GM21526 (cell line): Measurements from ENCODE around the gene ZNF263.

Experiments
- ATAC-seq: cut with Tn5 transposase; IDR thresholded peaks from one replicate; pipeline ENCODE4 v1.9.1; 2021; ENCODE audit warnings: moderate library complexity; ENCODE audit not compliant: unreplicated experiment, low FRiP score

The ZNF263 gene

DNA sequence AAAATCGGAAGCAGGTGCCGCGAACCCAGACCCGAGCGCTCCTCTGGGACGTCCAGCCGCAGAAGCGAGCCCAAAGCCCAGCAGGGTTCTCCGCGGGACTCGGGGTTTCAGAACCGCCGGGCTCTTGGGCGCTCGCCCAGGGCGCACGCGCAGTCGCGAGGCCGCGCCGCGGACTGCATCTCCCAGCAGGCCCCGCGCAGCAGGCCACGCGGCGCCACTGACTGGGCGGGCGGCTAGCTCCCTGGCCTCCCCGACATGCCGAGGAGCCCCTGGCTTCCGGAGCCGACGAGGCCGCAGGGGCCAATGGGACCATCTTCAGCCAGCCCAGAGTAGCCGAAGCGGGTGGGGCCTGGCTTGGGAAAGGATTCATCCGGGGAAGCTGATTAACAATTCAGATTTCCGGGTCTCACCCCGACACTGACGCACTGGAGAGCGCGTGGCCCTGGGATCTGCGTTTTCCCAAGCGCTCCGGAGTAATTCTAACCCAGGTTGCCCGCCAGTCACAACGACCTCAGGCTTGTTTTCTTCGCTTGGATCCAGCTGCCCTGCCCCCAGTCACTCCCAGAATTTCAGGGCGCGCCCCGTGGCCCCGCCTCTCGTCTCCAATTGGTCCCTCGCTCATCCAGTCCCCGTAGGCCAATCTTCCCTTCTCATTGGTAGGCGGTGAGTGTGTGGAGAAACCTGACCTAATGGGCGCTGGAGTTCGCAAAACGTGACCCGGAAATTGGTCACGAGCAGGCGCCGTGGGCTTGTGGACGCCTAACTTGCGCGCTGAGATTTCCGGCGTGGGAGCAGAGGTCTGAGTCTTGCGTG lies at the start of gene ZNF263:
TSS of gene ZNF263 (plus strand) at position 762 of the 813 bp plus-strand sequence. CDS start 328 bp downstream, outside the sequence.
- peak; percentile 67 for ATAC-seq

DNA sequence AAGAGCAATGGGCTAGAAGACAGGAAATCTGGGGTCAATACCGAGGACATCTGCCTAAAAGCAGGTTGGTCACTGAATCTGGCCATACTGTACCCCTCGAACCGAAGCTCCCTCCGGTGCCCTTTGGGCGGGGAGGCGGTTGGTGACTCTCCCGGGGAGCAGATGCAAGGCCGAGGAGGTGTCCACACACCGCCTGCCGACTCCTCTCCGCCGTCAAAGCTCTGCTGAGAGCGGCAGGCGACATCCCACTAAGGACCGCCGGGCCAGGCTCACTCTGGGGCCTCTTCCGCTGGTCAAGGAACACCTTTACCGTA lies 48.8 kb upstream of the ZNF263 start:
- ATAC-seq = peak; percentile 12

GRCh38 chr16:3234857-3235561 lies 48.3 kb upstream of the ZNF263 start, which contains the start of gene ZNF200:
Gene ZNF200 (minus strand): TSS chr16:3235158. CDS start chr16:3233755, 1,403 bp downstream.
- ATAC-seq = peak; percentile 84

- ATAC-seq = no peak
These were observed 47.2 kb upstream of the ZNF263 start for GRCh38 chr16:3235856-3236669.

DNA sequence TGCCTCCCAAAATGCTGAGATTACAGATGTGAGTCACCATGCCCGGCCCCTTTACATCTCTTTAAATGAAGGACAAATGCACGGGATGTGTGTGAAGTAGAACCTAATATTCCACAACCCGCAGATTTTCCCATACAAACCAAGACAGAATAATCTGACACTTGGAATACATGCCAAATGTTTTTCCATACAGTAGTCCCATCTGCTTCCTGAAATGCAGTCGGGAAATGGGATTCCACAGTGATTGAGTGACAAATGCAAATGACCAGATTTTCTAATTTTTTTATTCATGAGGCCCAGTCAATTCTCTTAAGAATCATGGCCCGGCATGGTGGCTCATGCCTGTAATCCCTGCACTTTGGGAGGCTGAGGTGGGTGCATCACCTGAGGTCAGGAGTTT lies 41.5 kb upstream of the ZNF263 start:
- no peak for ATAC-seq

DNA sequence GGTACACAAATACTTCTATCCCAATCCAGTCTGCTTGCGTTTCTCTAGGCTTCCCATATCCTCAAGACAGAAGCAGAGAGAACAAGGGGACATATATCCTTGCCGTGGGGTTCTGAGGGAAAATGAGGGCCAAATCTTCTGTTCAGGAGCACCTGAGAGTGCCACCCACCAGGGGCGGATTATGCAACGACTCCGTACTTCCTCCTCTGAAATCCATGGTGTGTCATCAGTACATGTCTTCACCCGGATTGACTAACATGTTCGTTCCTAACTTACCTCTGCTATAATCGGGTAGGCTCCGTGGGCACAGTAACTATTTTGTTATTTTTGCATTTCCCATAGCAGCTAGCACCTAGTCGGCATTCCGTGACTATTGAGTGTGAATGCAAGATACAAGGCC lies 40.6 kb upstream of the ZNF263 start:
- no peak for ATAC-seq

- ATAC-seq = no peak
These were observed 39.4 kb upstream of the ZNF263 start for GRCh38 chr16:3243882-3244281.

GRCh38 chr16:3246002-3246401 lies 37.3 kb upstream of the ZNF263 start:
- no peak for ATAC-seq

GRCh38 chr16:3246876-3247275 lies 36.4 kb upstream of the ZNF263 start:
- ATAC-seq = no peak

GRCh38 chr16:3248596-3248995 lies 34.7 kb upstream of the ZNF263 start:
- ATAC-seq = no peak

- ATAC-seq = no peak
These were observed 34.3 kb upstream of the ZNF263 start for GRCh38 chr16:3249020-3249419.

DNA sequence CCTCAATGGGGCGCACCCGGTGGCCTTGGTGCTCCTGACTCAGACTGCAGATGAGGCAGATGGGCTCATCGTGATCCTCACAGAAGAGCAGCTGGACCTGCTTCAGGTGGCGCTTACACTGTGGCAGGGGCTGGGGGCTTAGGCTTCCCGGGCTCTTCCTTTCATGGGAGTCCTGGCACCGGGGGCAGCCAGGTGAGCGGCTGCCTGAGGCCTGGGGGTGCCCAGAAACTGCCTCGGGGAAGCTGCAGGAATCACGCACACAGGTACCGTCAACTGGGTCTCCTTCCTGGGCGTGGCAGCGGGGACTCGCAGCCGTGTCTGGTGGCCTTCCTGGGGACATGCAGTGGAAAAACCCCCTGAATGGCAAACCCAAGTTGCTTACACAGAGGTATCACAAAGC lies 33.8 kb upstream of the ZNF263 start:
- no peak for ATAC-seq

GRCh38 chr16:3252967-3253366 lies 30.3 kb upstream of the ZNF263 start:
- no peak for ATAC-seq

DNA sequence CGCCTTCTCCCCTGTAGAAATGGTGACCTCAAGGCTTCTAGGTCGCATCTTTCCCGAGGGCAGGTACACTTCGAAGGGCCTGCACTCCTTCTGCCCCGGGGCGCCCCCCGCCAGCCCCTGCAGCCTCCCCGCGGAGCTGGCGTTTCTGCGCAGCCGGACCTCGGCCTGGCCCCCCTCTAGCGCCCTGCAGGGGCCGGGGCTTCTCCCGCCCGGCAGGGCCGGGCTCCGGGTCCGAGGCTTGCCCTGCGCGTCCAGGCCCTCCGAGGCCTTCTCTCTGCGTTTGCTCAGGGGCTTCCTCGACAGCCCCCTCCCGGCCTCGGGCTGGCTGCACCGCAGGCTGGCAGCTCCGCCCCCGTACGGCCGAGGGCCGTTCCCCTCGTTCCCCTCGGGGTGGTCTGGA lies 29.0 kb upstream of the ZNF263 start:
- no peak for ATAC-seq

DNA sequence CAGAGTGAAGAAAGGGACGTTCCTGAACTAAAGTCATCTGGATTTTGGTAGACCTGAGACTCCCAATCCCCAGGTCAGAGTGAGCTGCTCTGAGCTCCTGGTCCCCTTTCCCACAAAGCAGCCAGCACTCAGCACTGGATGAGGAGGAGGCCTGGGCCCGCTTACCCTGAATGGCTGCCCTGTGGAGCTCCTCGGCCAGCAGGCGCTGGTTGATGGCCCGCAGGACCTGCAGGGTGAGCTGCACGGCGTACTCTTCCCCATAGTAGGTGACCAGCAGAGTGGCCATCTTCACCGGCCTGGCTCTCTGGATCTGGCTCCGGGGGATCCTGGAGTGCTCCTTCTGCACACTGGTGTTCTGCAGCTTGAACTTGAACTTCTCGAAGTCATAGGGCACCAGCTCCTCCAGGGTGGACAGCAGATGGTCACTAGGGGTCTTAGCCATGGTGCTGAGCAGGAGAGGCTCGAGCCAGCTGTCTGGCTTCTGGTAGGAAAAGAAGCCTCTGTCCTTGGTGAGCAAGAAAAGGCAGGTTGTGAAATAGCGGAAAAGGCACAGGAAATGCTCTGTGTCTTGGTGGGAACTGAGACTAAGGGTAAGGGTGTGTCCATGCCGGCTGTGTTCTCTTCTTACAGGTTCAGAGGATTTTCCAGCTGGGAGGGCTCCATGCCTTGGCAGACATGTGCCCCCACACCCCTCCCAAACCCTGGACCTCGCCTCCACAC lies 27.0 kb upstream of the ZNF263 start, which contains the start of gene MEFV:
TSS of gene MEFV (minus strand) at position 488 of the 720 bp plus-strand sequence. CDS start at position 442, 46 bp downstream.
- ATAC-seq = no peak

DNA sequence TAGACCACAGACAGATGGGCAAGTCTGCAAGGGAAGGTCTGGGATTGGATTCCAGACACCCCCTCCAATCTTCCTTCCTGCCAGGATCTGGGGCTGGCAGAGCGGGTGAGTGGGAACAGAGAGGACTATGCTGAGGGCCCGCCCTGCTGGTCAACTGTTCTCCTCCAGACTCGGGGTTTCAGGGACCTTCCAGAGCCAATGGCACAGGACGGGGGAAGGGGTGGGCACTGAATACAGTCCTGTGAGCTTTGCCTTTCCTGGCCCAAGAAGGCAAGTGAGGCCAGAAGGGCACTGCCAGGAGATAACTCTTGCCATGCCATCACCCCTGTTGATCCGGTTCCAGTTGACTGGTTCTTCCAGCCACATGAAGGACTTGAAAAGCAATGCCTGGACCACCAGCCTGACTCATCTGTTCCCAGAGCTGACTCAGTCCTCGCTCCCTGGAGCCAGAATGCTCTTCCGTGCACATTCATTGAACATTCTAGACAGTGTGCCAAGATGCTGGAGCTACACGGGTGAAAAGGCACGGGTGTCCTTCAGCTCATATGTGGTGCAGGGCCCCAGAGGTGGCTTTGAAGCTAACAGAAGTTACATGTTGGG lies 26.3 kb upstream of the ZNF263 start:
- no peak for ATAC-seq

DNA sequence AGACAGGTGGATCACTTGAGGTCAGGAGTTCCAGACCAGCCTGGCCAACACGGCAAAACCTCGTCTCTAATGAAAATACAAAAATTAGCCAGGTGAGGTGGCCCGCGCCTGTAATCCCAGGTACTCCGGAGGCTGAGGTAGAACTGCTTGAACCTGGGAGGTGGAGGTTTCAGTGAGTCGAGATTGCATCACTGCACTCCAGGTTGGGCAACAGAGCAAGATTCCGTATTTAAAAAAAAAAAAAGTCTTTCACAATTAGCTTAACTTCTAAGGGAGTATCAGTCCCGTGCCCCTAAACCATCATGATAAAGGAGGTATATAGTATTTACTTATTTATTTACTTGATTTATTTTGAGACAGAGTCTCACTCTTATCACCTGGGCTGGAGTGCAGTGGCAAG lies 23.5 kb upstream of the ZNF263 start:
- no peak for ATAC-seq

- no peak for ATAC-seq
These were observed 20.8 kb upstream of the ZNF263 start for GRCh38 chr16:3262517-3262916.

DNA sequence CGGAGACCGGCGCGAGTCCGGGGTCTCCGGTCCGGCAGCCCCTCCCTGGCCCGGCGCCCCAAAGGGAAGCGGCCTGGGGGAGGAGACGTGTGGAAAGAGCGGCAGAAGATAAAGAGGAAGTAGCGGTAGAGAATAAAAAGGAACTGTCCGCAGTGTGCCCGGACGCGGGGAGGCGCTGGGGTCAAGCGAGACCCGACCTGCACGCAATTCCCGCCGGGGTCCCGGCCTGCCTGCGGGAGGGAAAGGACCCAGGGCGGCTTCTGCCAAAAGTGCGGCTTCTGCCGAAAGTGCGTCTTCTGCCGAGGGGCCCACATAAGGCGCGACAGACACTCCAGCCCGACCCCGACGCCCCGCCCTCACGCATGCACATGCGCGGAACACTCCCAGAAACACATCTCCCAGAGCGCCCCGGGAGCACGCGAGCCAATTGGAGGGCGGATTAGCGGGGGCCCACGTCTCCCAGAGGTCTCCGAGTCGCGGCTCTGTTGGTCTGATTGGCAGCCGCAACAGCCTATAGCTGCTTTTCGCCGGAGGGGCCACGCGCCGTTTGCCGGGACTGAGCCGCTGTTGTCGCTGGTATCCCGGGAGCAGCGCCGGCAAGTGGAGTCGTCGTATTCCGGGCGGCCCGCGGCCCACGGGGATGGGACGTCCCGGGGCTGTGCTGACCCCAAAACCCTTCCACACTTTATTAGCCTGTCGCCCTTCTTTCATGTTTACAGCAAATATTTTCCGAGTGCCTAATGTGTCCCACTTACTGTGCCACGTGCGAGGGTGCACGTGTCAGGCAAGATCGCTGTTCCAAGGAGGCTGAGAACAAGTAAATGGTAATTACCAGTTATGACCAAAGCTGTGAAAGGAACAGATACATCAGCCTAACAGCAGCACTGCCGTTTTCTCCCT lies 18.9 kb upstream of the ZNF263 start:
- no peak for ATAC-seq
